SK-N-SH (cell line): ENCODE results near the gene CASZ1.

Source experiments
- CTCF ChIP-seq: fragments of 200-600 bp; sonication (generic); IDR thresholded peaks from 2 replicates; pipeline ENCODE4 v1.6.1; 2017; ENCODE audit warnings: antibody characterized with exemption, mild to moderate bottlenecking, moderate library complexity
- EP300 ChIP-seq, 2 experiments: IDR thresholded peaks; 2 replicates each; pipeline versions ENCODE4 v1.4.0 to v1.6.1; 2012; ENCODE audit warnings: borderline replicate concordance in 1 of 2, low read depth in 1 of 2, low read length in 1 of 2
- JUND ChIP-seq: IDR thresholded peaks from 2 replicates; pipeline ENCODE4 v1.4.0; 2012
- NFIC ChIP-seq: IDR thresholded peaks from 2 replicates; pipeline ENCODE4 v1.4.0; 2012; ENCODE audit warnings: borderline replicate concordance
- RFX5 ChIP-seq: IDR thresholded peaks from 2 replicates; pipeline ENCODE4 v1.6.1; 2012; ENCODE audit warnings: mild to moderate bottlenecking, improper control_type of control experiment, low read length

DNA sequence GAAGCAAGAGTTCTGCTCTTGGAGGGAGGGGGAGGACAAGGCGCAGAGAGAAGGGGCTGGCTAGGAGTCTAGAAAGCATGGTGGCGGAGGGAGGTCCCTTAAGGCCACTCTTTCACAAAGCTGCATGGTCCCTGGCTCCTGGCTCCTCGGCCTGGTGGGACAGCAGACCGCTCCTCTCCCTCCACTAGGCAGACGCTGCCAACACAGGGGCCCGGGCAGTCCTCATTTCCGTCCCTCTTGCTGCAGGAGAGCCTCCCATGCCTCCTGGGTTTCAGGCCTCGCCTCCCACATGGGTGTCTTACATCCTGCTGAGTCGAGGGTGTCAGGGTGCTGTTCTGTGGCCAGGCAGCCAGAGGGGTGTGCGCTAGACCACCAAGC lies 108.0 kb downstream of the CASZ1 start:
- TF ChIP-seq EP300 (IDR thresholded peaks at IDR 0.05; ENCODE audit: borderline replicate concordance in 1 of 2, low read depth in 1 of 2, low read length in 1 of 2) (no peak), CTCF (no peak), JUND (no peak), NFIC (no peak), RFX5 (no peak)
